Memory B cell (primary cell): ENCODE results near the gene TNRC18.

Source experiments
- ATAC-seq: fragments of 150-1000 bp; cut with Tn5 transposase; 2 replicates; pipeline ENCODE4 v1.10.0; 2021; ENCODE audit warnings: low read depth, mild to moderate bottlenecking, moderate library complexity
- DNase-seq, 2 donors: peaks; one replicate each; pipeline ENCODE4 v3.0.0; 2022; ENCODE audit warnings: low spot score in 2 of 2
- H3K27ac Mint-ChIP-seq: one replicate; pipeline ENCODE4 v1.8.0; 2022; ENCODE audit warnings: mild to moderate bottlenecking, moderate library complexity, mixed read lengths
- H3K27me3 Mint-ChIP-seq: one replicate; pipeline ENCODE4 v1.8.0; 2022; ENCODE audit warnings: mixed read lengths
- H3K36me3 Mint-ChIP-seq: one replicate; pipeline ENCODE4 v1.8.0; 2022; ENCODE audit warnings: mild to moderate bottlenecking, mixed read lengths
- H3K4me1 Mint-ChIP-seq: one replicate; pipeline ENCODE4 v1.8.0; 2022; ENCODE audit warnings: mixed read lengths
- H3K4me3 Mint-ChIP-seq: one replicate; pipeline ENCODE4 v1.8.0; 2022; ENCODE audit warnings: mild to moderate bottlenecking, moderate library complexity, mixed read lengths
- H3K9me3 Mint-ChIP-seq: one replicate; pipeline ENCODE4 v1.8.0; 2022; ENCODE audit warnings: mixed read lengths

Gene TNRC18

DNA sequence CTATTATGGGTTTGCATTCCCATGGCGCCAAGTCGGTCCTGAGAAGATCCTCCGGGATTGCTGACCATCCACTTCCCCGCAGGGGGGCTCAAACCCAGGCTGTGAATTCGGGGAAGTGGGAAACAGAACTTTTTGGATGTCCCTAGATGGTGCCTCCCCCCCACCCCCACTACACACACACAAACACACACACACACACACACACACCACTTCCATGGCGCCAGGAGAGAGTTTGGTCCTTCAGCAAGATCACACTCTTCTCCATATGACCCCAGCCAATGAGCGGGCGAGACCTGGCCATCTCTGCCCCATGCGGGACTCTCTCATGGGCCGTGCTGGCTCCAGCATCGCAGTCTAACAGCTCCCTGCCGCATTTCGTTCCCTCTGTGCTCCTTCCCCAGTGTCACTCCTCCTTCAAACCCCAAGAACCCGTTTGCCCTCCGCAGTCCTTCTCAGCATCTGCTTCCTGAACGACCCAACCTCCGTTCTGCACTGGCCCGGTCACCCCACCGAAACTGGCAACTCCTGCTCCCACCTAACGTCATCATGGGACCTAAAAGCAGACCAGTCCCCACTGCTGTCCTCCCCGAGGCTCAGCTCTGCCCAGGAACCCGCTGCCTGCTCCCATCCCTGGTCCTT is 32.1 kb upstream of the TNRC18 start:
- Mint-ChIP-seq H3K27ac (no peak overlapping the region), H3K9me3 (no peaks in the 10 kb centered on the region), H3K27me3 (peaks cover 4% of the 10 kb centered on the region), H3K4me3 (no peak overlapping the region), H3K4me1 (peaks cover 2% of the 10 kb centered on the region), H3K36me3 (peaks cover 3% of the 10 kb centered on the region)
- ATAC-seq (no peak), DNase-seq (no peak)

DNA sequence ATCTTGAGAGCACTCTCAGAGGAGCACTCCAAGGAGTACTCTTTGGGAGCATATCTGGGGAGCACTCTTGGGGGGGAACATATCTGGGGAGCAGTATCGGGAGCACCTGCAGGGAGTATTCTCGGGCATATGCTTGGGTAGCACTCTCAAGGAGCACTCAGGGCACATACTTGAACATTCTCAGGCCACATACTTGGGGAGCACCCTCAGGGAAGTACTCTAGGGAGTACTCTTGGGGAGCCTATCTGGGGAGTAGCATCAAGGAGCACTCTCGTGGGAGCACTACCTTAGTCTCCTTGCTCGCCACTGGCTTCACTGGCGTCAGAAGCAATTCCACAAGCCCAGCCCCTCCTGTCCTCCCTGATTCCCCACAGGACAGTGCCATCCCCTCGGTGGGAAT is 31.5 kb upstream of the TNRC18 start:
- Mint-ChIP-seq H3K9me3 (no peaks in the 10 kb centered on the region), H3K27me3 (peaks cover 4% of the 10 kb centered on the region), H3K27ac (no peak overlapping the region), H3K4me3 (no peak overlapping the region), H3K36me3 (peaks cover 3% of the 10 kb centered on the region), H3K4me1 (peaks cover 2% of the 10 kb centered on the region)
- no peak for DNase-seq
- no peak for ATAC-seq

DNA sequence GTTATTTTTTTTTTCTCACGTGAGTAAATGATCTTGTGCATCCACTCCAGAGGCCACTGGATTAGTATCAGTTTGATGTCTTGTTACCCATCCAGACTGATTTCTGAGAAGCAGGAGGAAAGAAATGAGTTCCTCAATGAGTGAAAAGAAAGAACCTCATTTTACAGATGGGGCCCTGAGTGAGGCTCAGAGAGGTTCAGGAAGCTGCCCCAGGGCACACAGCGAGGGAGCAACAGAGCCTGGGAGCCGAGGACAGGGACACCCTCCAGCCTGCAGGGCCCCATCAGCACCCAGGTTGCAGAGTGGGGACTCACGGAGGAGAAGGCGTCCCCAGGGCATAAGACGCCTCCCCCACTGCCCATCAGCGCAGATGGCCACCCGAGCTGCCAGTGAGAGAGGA is 30.9 kb upstream of the TNRC18 start:
- no peak for DNase-seq
- no peak overlapping the region for H3K4me3 Mint-ChIP-seq
- peaks cover 3% of the 10 kb centered on the region for H3K36me3 Mint-ChIP-seq
- H3K27me3 Mint-ChIP-seq = peaks cover 4% of the 10 kb centered on the region
- no peak for ATAC-seq
- H3K27ac Mint-ChIP-seq = no peak overlapping the region
- H3K4me1 Mint-ChIP-seq = peaks cover 2% of the 10 kb centered on the region
- no peaks in the 10 kb centered on the region for H3K9me3 Mint-ChIP-seq

DNA sequence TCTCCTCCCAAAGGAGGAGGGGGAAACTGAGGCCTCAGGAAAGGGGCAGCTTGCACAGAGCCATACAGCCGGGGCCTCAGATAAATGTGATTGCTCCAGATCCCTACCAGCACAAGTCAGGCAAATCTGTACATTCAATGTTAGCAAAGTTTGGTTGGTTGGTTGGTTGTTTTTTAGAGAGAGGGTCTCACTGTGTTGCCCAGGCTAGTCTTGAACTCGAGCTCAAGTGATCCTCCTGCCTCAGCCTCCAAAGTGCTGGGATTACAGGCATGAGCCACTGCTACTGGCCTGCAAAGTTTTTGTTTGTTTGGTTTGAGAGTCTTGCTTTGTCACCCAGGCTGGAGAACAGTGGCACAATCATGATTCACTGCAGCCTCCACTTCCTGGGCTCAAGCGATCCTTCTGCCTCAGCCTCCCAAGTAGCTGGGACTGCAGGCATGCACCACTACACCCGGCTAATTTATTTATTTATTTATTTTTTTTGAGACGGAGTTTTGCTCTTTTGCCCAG is 30.0 kb upstream of the TNRC18 start:
- H3K4me3 Mint-ChIP-seq = no peak overlapping the region
- no peak for ATAC-seq
- H3K9me3 Mint-ChIP-seq = no peaks in the 10 kb centered on the region
- H3K27me3 Mint-ChIP-seq = peaks cover 2% of the 10 kb centered on the region
- peaks cover 1% of the 10 kb centered on the region for H3K36me3 Mint-ChIP-seq
- no peaks in the 10 kb centered on the region for H3K4me1 Mint-ChIP-seq
- no peak for DNase-seq
- H3K27ac Mint-ChIP-seq = no peak overlapping the region

DNA sequence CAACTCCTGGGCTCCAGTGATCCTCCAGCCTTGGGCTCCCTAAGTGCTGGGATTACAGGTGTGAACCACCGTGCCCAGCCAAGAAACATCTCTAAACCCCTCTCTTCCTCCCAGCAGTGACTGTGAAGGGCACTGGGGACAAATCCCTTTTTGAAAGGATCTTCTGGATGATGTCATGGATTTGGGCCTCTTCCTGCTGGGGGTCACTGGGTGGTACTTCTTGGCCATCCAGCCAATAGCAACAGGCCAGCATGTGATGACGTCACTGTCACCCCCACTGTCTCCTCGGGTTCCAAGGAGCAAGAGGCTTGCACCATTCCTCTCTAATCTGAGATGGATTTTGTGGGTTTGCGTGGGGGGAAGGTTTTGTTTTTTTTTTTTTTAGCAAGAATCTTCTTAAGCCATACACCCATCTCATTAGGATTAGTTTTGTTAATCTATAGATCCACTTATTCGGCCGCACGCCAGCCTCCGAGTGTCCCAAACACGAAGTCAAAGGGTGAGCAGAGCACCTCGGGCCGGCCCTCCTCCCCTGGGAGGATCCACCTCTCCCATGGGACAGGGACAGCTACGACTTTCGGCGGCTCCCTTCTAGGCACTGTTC is 29.4 kb upstream of the TNRC18 start:
- Mint-ChIP-seq H3K4me1 (no peaks in the 10 kb centered on the region), H3K36me3 (peaks cover 1% of the 10 kb centered on the region), H3K27me3 (peaks cover 2% of the 10 kb centered on the region), H3K9me3 (no peaks in the 10 kb centered on the region), H3K4me3 (no peak overlapping the region), H3K27ac (no peak overlapping the region)
- ATAC-seq = no peak
- DNase-seq = no peak

DNA sequence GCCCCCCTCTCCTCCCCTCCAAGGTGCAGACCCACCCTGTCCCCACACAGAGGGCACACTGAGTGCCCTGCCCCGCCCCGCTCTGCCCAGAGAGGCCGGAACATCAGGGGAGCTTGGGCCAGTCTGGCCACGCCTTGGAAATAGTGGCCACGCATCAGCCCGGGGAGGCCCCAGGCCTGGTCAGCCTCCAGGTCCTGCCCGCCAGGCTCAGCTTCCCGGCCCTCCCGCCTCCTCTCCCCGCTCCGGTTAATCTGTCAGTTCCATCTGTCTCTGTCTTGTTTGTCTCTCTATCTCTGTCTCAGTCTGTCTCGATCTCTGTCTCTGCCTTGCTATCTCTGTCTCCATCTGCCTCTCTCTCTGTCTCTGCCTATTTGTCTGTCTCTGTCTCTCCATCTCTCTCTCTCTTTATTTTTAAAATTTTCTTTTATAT is 28.9 kb upstream of the TNRC18 start:
- no peaks in the 10 kb centered on the region for H3K4me1 Mint-ChIP-seq
- no peak overlapping the region for H3K4me3 Mint-ChIP-seq
- ATAC-seq (no peak), DNase-seq (no peak)
- H3K9me3 Mint-ChIP-seq = no peaks in the 10 kb centered on the region
- no peak overlapping the region for H3K27ac Mint-ChIP-seq
- peaks cover 1% of the 10 kb centered on the region for H3K36me3 Mint-ChIP-seq
- peaks cover 2% of the 10 kb centered on the region for H3K27me3 Mint-ChIP-seq

DNA sequence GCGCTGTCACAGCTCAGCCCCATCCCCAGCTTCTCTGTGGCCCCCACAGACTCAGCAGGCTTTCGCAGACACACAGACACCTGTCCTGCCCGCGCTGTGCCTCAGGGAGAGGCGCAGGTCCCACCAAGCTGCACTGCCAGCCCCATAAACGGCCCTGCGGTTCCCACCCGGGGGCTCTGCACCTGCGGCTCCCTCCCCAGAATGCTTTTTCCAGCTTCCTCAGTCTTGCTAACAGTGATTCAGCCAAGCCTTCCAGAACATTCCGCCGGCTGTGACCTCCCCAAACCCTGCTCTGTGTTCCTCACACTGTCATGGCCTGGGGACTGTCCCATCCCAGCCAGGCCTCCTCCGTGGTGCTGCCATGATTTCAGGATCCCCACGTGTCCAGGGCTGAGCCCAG is 27.8 kb upstream of the TNRC18 start:
- H3K9me3 Mint-ChIP-seq = no peaks in the 10 kb centered on the region
- H3K27ac Mint-ChIP-seq = no peak overlapping the region
- DNase-seq = no peak
- H3K36me3 Mint-ChIP-seq = peaks cover 1% of the 10 kb centered on the region
- H3K27me3 Mint-ChIP-seq = peaks cover 2% of the 10 kb centered on the region
- H3K4me3 Mint-ChIP-seq = no peak overlapping the region
- no peaks in the 10 kb centered on the region for H3K4me1 Mint-ChIP-seq
- no peak for ATAC-seq

DNA sequence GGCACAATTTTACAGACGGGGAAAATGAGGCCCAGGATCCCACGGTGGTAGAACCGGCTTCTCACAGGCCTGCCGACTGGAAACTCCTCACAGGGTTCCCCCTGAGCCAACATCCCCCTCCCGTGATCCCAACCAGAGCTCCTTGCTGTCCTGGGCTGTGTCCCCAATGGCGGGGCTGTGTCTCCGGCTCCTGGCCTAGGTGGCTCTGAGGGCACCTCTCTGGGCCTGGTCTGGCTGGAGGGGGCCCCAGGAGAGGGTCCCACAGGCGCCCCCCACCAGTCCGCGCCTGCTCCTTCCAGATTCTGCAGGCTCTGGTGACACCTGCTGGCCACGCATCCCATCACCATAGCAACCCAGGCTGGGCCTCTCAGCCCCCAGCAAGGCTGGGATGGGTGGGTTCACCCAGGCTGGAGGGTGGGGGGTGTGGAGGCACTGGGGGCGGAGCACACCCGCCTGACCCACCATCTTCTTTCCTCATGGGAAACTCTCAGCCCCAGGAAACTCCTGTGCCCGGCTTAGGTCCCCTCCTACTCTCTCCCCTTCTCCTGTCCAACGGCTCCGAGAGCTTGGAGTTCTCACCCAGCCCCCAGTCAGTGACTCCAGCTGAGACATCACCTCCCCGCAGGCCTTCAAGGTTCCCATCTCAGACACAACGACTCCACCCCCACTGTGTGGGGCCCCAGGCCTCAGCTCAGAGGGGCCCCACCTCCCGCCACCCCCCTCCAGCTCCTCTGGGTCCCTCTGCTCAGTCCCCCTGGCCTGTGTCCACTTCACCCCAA is 27.1 kb upstream of the TNRC18 start:
- no peaks in the 10 kb centered on the region for H3K4me1 Mint-ChIP-seq
- peaks cover 2% of the 10 kb centered on the region for H3K27me3 Mint-ChIP-seq
- no peaks in the 10 kb centered on the region for H3K9me3 Mint-ChIP-seq
- ATAC-seq = peak; percentile 60
- DNase-seq = peak in 1 of 2 donors; percentile 15
- no peak overlapping the region for H3K27ac Mint-ChIP-seq
- H3K36me3 Mint-ChIP-seq = peaks cover 1% of the 10 kb centered on the region
- H3K4me3 Mint-ChIP-seq = no peak overlapping the region

DNA sequence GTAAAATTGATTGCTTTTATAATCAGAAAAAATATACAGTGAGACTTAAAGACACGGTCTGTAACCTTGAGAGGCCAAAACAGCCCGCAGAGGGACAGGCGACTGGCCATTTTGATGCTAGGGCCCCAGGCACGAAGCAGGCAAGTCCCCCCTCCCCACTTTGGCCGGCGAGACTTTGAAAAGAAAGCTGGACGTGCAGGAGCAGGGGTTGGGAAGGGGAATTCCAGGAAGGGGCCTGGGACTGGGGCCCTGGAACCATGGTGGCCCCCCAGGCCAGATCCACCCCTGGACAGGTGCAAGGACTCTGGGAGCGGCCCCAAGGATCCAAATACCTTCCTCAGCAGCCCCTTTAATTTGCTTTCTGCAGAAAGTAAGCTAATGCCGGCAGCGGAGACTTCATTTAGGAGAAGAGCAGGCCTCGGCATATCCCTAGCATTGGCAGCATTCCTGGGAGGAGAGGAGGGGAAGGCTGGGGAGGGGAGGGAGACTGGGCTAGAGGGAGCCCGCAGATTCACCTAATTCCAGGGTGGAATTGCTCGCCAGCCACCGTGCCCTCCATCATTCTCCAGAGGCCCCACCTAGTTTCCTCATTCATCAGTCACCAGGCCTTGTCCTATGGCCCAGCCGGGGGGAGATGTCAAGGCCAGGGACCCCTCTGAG is 24.9 kb upstream of the TNRC18 start:
- Mint-ChIP-seq H3K27ac (no peak overlapping the region), H3K27me3 (peaks cover 2% of the 10 kb centered on the region), H3K4me1 (no peaks in the 10 kb centered on the region), H3K4me3 (no peak overlapping the region), H3K9me3 (no peaks in the 10 kb centered on the region), H3K36me3 (peaks cover 1% of the 10 kb centered on the region)
- ATAC-seq (no peak), DNase-seq (no peak)

DNA sequence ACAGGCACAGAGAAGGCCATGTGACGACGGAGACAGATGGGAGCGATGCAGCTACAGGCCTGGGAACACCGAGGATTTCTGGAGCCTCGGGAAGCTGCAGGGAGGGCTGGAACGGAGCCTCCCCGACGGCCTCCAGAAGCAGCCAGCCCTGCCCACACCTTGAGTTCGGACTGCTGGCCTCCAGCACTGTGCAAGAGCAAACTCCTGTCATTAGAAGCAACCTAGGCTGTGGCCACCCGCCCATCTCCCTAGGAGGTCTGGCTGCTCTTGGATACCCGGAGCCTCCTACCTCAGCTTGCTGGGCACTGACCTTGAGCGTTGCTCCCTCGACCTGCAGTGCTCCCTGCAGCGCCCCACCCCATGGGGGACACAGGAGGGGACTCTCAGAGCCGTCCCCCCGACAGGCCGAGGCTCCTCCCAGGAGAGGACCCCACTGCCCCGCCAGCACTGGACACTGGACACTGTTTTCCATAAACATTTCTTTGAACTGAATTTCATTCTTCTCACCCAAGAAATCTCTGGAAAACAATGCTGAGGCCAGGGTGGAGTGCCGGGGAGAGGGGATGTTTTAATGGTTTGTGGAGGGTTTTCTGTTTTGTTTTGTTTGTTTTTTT is 22.5 kb upstream of the TNRC18 start:
- DNase-seq (no peak), ATAC-seq (no peak)
- Mint-ChIP-seq H3K27me3 (peaks cover 2% of the 10 kb centered on the region), H3K4me1 (no peaks in the 10 kb centered on the region), H3K4me3 (no peak overlapping the region), H3K9me3 (no peaks in the 10 kb centered on the region), H3K36me3 (peaks cover 2% of the 10 kb centered on the region), H3K27ac (no peak overlapping the region)

DNA sequence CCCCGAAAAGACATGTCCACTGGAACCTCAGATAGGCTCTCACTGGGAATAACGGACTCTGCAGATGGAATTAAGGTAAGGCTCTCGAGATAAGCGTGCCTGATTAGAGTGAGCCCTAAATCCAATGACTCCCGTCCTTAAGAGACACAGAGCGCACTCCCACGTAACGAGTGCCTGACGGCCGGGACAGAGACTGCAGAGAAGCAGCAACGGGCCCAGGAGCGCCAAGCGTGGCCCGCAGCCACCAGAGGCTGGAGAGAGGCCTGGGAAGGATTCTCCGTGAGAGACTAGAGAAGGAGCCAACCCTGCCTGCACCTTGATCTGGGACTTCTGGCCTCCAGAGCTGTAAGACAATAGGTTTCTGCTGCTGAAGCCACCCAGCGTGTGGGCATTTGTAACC is 20.0 kb upstream of the TNRC18 start:
- Mint-ChIP-seq H3K36me3 (peaks cover 2% of the 10 kb centered on the region), H3K27me3 (peaks cover 2% of the 10 kb centered on the region), H3K4me3 (no peak overlapping the region), H3K9me3 (no peaks in the 10 kb centered on the region), H3K27ac (no peak overlapping the region), H3K4me1 (no peaks in the 10 kb centered on the region)
- DNase-seq (no peak), ATAC-seq (no peak)

DNA sequence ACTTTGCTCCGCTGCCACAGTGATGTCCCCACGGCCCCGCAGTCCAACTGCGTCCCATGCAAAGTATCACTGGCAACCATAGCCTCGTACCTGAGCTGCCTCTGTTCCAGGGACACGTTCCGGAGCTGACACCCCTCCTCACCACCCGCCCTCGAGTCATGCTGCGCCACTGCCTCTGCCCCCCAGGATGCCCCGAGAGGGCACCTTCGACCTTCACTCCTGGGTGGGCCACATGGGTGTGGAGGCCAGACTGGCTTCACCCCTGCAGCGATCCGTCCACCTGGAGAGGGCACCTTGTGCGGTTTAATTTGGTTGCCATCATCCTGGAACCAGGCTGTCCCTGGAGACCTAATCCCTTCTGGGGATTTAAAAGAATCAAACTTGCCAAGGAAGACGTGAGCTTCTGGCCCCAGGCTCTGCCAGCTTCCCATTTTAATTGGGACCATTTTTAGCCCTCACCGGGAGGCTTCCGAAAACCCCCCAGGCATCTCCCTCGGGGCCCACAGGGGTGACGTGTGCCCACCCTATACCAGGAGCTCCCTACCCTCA is 19.2 kb upstream of the TNRC18 start:
- Mint-ChIP-seq H3K36me3 (peaks cover 2% of the 10 kb centered on the region), H3K4me1 (no peaks in the 10 kb centered on the region), H3K27me3 (peaks cover 2% of the 10 kb centered on the region), H3K4me3 (no peak overlapping the region), H3K9me3 (no peaks in the 10 kb centered on the region), H3K27ac (no peak overlapping the region)
- no peak for ATAC-seq
- DNase-seq = no peak

DNA sequence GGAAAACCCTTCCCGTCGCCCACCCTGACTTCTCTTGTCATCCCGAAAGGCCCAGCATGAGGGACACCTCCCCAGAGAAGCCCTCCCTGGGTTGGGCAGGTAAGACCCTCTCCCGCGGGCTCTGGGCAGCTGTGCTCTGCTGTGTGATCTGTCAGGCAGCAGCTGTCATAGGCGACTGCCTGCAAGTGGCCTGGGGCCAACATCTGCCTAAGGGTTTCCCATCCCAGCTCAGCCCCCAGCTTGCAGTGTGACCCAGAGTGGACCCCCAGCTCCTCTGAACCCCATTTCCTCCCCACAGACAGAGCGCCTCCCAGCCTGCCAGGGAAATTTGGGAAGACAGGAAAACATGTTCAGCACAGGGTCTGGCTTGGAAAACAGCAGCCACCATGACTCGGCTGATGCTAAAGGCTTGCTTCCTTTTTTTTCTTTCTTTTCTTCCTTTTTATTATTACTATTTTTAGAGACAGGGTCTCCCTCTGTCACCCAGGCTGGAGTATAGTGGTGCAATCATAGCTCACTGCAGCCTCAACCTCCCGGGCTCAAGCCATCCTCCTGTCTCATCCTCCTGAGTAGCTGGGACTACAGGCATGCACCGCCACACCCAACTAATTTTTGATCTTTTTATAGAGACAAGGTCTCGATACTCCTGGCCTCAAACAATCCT is 18.3 kb upstream of the TNRC18 start:
- Mint-ChIP-seq H3K27ac (no peak overlapping the region), H3K4me3 (no peak overlapping the region), H3K4me1 (no peaks in the 10 kb centered on the region), H3K36me3 (peaks cover 6% of the 10 kb centered on the region), H3K9me3 (peaks cover 2% of the 10 kb centered on the region), H3K27me3 (peaks cover 2% of the 10 kb centered on the region)
- ATAC-seq (no peak), DNase-seq (no peak)
